MM.1S (cell line): ENCODE data around the gene GNPTAB.

Experiments
- CTCF ChIP-seq: fragments of 300-600 bp; sonication (generic); IDR thresholded peaks from 2 replicates; pipeline ENCODE4 v1.5.1; 2016; ENCODE audit warnings: antibody characterized with exemption, low read length, mixed read lengths
- EZH2 ChIP-seq: fragments of 300-600 bp; sonication (generic); optimal IDR thresholded peaks from 2 replicates; pipeline ENCODE3; 2017; ENCODE audit warnings: low read depth, mild to moderate bottlenecking, antibody characterized with exemption, low read length, mixed read lengths

DNA sequence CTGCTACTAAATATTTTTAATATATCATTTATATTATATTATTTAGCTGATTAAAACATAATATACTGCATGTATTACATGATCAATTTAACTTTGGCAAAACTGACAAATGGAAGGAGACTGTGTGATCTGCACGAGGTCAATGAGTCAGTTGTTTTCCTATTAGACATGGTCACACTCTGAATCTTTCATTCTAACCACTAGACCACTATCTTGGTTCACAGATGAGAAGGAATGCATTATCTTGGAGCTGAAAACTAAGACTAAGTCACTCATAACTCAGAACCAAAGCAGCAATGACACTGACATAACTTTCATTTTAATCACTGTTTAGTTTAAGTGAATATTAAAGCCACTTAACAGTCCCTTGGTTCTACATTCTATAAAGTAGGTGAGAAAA, 37.4 kb downstream of the GNPTAB start:
- TF ChIP-seq CTCF (no peak), EZH2 (no peak)
